Measurements from ENCODE around the gene USP21. TPM values are rescaled to one million over a fixed set of nuclear protein-coding genes. Genes with fewer than 3 reads are reported as not detected.
A peak's percentile ranks its signal among the peaks of the same experiment; 100 is the strongest.

USP21 gene
- polyA plus RNA-seq, 1 experiment, result 19.3 TPM

DNA sequence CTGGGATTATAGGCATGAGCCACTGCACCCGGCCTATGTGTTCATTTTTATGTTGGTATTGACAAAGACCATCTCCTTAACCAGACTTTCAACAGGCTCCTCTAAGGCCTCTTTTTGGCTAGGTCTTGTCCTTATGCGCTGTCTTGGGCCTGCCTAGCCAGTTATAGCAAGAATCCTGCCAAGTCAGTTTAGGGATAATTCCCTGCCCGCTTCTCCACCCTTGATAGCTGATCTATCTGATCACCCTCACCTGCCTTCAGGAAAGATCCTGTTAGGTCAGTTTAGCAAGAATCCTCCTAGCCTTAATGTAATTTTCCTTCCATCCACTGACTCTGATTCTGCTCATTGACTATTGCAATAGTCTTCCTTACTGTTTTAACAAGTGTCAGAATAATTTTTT, 20.4 kb downstream of the USP21 start:
- DNase-seq (ENCODE audit: low read depth), result no peak
- ChIA-PET CTCF (interaction anchor here (0.6 to 4.0 kb wide), 9 partner anchors 10 to 226 kb away, joined by 3 to 34 read pairs (median 3); no protein-coding TSS in a partner anchor), POLR2A (no interaction called here)
- H3K27me3 ChIP-seq (ENCODE audit: control insufficient read depth, insufficient read depth, low read length), result no peaks in the 10 kb centered on the region
- TF ChIP-seq, protein P1, sequence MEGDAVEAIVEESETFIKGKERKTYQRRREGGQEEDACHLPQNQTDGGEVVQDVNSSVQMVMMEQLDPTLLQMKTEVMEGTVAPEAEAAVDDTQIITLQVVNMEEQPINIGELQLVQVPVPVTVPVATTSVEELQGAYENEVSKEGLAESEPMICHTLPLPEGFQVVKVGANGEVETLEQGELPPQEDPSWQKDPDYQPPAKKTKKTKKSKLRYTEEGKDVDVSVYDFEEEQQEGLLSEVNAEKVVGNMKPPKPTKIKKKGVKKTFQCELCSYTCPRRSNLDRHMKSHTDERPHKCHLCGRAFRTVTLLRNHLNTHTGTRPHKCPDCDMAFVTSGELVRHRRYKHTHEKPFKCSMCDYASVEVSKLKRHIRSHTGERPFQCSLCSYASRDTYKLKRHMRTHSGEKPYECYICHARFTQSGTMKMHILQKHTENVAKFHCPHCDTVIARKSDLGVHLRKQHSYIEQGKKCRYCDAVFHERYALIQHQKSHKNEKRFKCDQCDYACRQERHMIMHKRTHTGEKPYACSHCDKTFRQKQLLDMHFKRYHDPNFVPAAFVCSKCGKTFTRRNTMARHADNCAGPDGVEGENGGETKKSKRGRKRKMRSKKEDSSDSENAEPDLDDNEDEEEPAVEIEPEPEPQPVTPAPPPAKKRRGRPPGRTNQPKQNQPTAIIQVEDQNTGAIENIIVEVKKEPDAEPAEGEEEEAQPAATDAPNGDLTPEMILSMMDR (IDR thresholded peaks at IDR 0.05; ENCODE audit: insufficient read depth, low read depth, low read length), result no peak
- H3K4me3 ChIP-seq (ENCODE audit: low read depth, low read length), result no peak overlapping the region
- peaks cover 5% of the 10 kb centered on the region for H3K36me3 ChIP-seq (ENCODE audit: control insufficient read depth, insufficient read depth, low read length)

DNA sequence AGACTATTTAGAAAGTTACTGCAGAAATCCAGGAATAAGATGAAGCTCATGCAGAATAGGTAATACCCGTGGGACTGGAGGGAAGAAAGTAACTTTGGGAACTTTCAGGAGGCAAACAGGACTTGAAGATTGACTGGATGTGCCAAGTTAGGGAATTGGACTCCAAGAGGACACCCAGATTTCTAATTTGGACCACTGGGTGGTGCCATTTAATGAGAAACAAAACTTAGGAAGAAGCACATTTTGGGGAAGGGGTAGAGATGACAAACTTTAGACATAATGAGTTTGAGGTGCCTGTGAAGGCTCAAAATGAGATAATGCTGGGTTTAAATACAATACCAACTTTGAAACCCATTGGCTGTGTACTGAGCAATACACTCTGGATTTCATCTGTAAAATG, 21.3 kb downstream of the USP21 start:
- no peak for DNase-seq (ENCODE audit: low read depth)
- H3K27me3 ChIP-seq (ENCODE audit: control insufficient read depth, insufficient read depth, low read length), result no peaks in the 10 kb centered on the region

DNA sequence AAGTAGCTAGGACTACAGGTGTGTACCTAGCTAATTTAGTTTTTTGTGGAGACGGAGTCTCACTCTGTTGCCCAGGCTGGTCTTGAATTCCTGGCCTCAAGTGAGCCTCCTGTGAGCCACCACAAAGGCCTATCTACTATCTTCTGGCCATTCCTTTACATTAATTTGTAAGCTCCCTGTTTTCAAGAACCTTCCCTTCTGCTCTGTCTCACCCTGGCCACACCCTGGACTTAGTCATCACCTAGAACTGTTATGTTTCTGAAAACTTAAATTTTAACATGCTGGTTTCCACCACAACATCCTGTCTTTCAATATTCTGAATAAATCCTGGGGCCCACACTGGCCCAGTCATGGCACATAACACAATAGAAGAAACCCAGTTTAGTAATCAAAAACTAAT, 22.9 kb downstream of the USP21 start:
- TF ChIP-seq, protein P1 (IDR thresholded peaks at IDR 0.05; ENCODE audit: insufficient read depth, low read depth, low read length), result no peak
- no peak overlapping the region for H3K4me3 ChIP-seq (ENCODE audit: low read depth, low read length)
- no peaks in the 10 kb centered on the region for H3K27me3 ChIP-seq (ENCODE audit: control insufficient read depth, insufficient read depth, low read length)
- CTCF ChIA-PET, result interaction anchor here (1.1 to 4.0 kb wide), 5 partner anchors 10 to 44 kb away, joined by 3 to 34 read pairs (median 5); partner anchors contain the start of gene TOMM40L
- no peak for DNase-seq (ENCODE audit: low read depth)
- H3K36me3 ChIP-seq (ENCODE audit: control insufficient read depth, insufficient read depth, low read length), result no peaks in the 10 kb centered on the region
- POLR2A ChIA-PET, result interaction anchor here (1.0 kb wide), 1 partner anchor 20 kb away, joined by 3 read pairs; the partner anchor contains the start of gene NDUFS2

More for the DNA sequence above, 21.3 kb downstream of the USP21 start:
- H3K36me3 ChIP-seq (ENCODE audit: control insufficient read depth, insufficient read depth, low read length), result peaks cover 3% of the 10 kb centered on the region; the same call in 1 of the 2 replicates
- ChIA-PET CTCF (interaction anchor here (1.0 to 4.0 kb wide), 6 partner anchors 12 to 209 kb away, joined by 3 to 34 read pairs (median 3); partner anchors contain the start of gene PPOX), POLR2A (no interaction called here)
- TF ChIP-seq, protein P1 (IDR thresholded peaks at IDR 0.05; ENCODE audit: insufficient read depth, low read depth, low read length), result peak; percentile 33
- H3K4me3 ChIP-seq (ENCODE audit: low read depth, low read length), result no peak overlapping the region

DNA sequence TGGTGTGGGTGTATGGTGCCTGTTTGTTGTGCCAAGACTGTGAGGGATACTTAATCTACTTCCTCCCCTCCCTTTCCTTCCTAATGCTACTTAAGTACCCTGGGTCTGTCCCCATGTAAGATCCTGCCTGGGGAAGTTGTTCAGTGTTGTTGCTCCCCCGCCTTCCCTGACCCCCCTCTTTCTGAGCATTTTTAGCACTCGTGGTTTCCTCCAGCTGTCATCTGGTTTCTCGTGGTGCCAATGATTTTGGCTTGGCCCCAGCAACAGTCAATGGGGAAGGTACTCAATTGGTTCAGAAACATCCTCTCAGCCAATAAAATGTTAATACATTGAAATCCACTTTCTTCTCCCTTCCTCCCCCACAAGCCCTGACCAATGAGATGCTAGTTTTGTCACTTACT, 26.0 kb downstream of the USP21 start:
- POLR2A ChIA-PET, result no interaction called here
- Histone ChIP-seq H3K36me3 (ENCODE audit: control insufficient read depth, insufficient read depth, low read length) (no peaks in the 10 kb centered on the region), H3K27me3 (ENCODE audit: control insufficient read depth, insufficient read depth, low read length) (no peaks in the 10 kb centered on the region), H3K4me3 (ENCODE audit: low read depth, low read length) (no peak overlapping the region)
- CTCF ChIA-PET, result interaction anchor here (1.5 kb wide), 1 partner anchor 40 kb away, joined by 5 read pairs; the partner anchor contains the start of gene TOMM40L
- TF ChIP-seq, protein P1 (IDR thresholded peaks at IDR 0.05; ENCODE audit: insufficient read depth, low read depth, low read length), result no peak
- no peak for DNase-seq (ENCODE audit: low read depth)

DNA sequence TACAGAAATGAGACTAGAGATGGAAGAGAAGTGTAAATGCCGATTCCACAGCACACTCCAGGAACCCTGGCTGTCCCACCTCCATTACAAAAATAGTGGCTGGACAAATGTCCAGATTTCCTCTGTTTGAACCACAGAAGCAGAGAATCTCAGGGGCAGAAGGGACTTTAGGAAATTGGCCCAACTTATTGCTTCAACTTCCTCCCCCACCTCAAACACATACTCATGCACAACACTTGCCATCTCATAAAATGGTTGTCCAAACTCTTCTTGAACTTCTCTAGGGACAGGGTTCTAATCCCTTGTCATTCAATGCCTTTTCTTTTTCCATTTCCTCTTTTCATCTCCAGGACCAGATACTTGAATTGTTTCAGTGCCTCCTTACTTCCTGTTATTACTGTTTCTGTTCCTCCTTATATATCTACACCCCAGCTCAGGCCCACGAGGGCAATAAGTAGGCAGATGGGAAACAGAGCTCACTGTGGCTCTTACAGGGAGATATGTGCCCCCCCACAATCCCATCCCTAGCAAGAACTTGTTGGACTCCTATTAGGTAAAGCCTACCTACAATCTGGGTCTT, 26.5 kb downstream of the USP21 start:
- no peak for DNase-seq (ENCODE audit: low read depth)
- CTCF ChIA-PET, result interaction anchor here (0.6 to 1.5 kb wide), 2 partner anchors 21 to 40 kb away, joined by 3 to 5 read pairs; partner anchors contain the start of gene TOMM40L
- Histone ChIP-seq H3K27me3 (ENCODE audit: control insufficient read depth, insufficient read depth, low read length) (no peaks in the 10 kb centered on the region), H3K36me3 (ENCODE audit: control insufficient read depth, insufficient read depth, low read length) (peaks cover 1% of the 10 kb centered on the region; the same call in 1 of the 2 replicates), H3K4me3 (ENCODE audit: low read depth, low read length) (no peak overlapping the region)
- POLR2A ChIA-PET, result no interaction called here
- TF ChIP-seq, protein P1 (IDR thresholded peaks at IDR 0.05; ENCODE audit: insufficient read depth, low read depth, low read length), result no peak
